ENCODE results near the gene ZNF611. TPM values are rescaled to one million over a fixed set of nuclear protein-coding genes. Genes with fewer than 3 reads are reported as not detected.
"Not testable (repeated sequence)": the region's sequence is repeated elsewhere in the genome, so short reads cannot be mapped to it uniquely, and the experiment has no call there.

ZNF611 gene
- polyA plus RNA-seq, 1 donor from 2014 or later = 11.8 TPM

DNA sequence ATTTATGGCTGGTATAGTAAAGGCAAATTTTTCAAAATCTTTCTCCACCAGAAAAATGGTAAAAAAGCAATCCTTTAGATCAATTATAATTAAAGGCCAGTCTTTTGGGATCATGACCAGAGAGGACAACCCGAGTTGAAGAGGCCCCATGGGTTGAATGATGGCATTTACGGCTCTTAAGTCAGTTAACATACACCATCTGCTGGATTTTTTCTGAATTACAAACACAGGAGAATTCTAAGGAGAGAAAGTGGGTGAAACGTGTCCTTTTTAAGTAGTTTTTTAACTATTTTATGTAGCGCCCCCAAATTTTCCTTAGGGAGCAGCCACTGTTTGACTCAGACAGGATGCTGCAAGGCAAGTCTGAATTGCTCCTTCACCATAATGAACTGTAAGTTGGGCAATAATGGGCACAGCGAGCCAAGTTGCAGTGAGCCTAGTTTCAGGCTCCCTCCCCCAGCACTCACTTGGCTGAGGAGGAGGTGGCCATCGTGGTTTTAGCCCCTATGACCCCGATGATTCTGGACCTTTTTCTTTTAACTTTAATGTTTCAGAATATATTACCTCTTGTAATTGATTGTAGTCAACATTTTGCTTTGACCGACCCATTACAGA is 13.6 kb upstream of the ZNF611 start:
- Histone ChIP-seq H3K36me3 (ENCODE audit: insufficient read depth, low read length) (no peaks in the 10 kb centered on the region), H3F3A (ENCODE audit: insufficient read depth, low read length, poor library complexity, severe bottlenecking) (no peaks in the 10 kb centered on the region), H3K9ac (ENCODE audit: low read length) (no peak overlapping the region), H4K20me1 (ENCODE audit: insufficient read depth) (no peaks in the 10 kb centered on the region), H3K9me2 (ENCODE audit: insufficient read depth, low read length) (no peaks in the 10 kb centered on the region), H3K9me3 (ENCODE audit: low read length) (no peaks in the 10 kb centered on the region), H3K27ac (ENCODE audit: low read length) (no peak overlapping the region), H3K4me3 (ENCODE audit: low read length) (no peak overlapping the region), H3K4me2 (ENCODE audit: low read length) (no peak overlapping the region), H3K79me2 (replicated peaks; ENCODE audit: insufficient read depth, low read length) (no peaks in the 10 kb centered on the region), H2AFZ (ENCODE audit: low read depth, low read length) (no peak overlapping the region), H3K27me3 (ENCODE audit: insufficient read depth, low read depth, low read length) (no peaks in the 10 kb centered on the region)
- TF ChIP-seq POLR2AphosphoS5 (IDR thresholded peaks at IDR 0.05) (no peak), REST (IDR thresholded peaks at IDR 0.05; ENCODE audit: borderline replicate concordance) (no peak), CTCF (IDR thresholded peaks at IDR 0.05; ENCODE audit: poor library complexity, severe bottlenecking) (peak; percentile 40), SMC3 (conservative IDR thresholded peaks at IDR 0.05; ENCODE audit: poor library complexity) (peak; percentile 37), RAD21 (conservative IDR thresholded peaks at IDR 0.05) (peak; percentile 51), EP300 (conservative IDR thresholded peaks at IDR 0.05; ENCODE audit: poor library complexity, severe bottlenecking) (no peak)

DNA sequence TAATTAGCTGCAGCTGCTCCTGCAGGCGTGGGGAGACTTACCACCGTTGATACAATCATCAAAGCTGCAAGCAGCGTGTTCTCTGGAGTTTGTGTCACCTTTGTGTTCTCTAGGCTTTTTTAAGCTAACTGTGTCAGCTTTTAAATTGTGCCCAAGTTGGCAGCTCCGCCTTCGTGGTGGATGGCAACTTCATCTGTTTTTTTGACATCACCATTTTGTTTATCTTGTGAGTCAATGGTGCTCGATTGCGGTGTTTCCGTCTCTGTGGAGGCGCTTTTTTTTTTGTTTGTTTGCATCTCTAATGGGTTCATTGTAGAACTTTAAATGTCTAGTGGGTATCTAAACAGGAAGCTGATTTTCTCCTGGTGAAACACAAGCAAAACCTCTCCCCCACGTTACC is 11.1 kb upstream of the ZNF611 start:
- H3K4me3 ChIP-seq (ENCODE audit: low read length); H3K9ac ChIP-seq (ENCODE audit: low read length); H2AFZ ChIP-seq (ENCODE audit: low read depth, low read length); H3K27ac ChIP-seq (ENCODE audit: low read length); H3K27me3 ChIP-seq (ENCODE audit: insufficient read depth, low read depth, low read length); H3K79me2 ChIP-seq (replicated peaks; ENCODE audit: insufficient read depth, low read length); H3K9me2 ChIP-seq (ENCODE audit: insufficient read depth, low read length); H3K9me3 ChIP-seq (ENCODE audit: low read length); H4K20me1 ChIP-seq (ENCODE audit: insufficient read depth); H3K4me2 ChIP-seq (ENCODE audit: low read length); H3K36me3 ChIP-seq (ENCODE audit: insufficient read depth, low read length); H3F3A ChIP-seq (ENCODE audit: insufficient read depth, low read length, poor library complexity, severe bottlenecking): not testable (repeated sequence)

GRCh38 chr19:52743091-52743490 is 8.2 kb upstream of the ZNF611 start:
- Histone ChIP-seq H3F3A (ENCODE audit: insufficient read depth, low read length, poor library complexity, severe bottlenecking) (no peaks in the 10 kb centered on the region), H4K20me1 (ENCODE audit: insufficient read depth) (no peaks in the 10 kb centered on the region), H3K4me2 (ENCODE audit: low read length) (no peak overlapping the region)

More at GRCh38 chr19:52743091-52743490, 8.2 kb upstream of the ZNF611 start:
- Histone ChIP-seq H3K9me2 (ENCODE audit: insufficient read depth, low read length) (no peaks in the 10 kb centered on the region), H3K27me3 (ENCODE audit: insufficient read depth, low read depth, low read length) (no peaks in the 10 kb centered on the region), H3K9me3 (ENCODE audit: low read length) (no peaks in the 10 kb centered on the region), H3K4me3 (ENCODE audit: low read length) (no peak overlapping the region), H2AFZ (ENCODE audit: low read depth, low read length) (no peak overlapping the region), H3K79me2 (replicated peaks; ENCODE audit: insufficient read depth, low read length) (no peaks in the 10 kb centered on the region), H3K27ac (ENCODE audit: low read length) (no peak overlapping the region), H3K9ac (ENCODE audit: low read length) (no peak overlapping the region), H3K36me3 (ENCODE audit: insufficient read depth, low read length) (no peaks in the 10 kb centered on the region)
- no peak for TF ChIP-seq EZH2 (IDR thresholded peaks at IDR 0.05; ENCODE audit: borderline replicate concordance, insufficient read depth, low read length, poor library complexity, severe bottlenecking)
- no peak for TF ChIP-seq REST (IDR thresholded peaks at IDR 0.05; ENCODE audit: borderline replicate concordance)
- TF ChIP-seq TAF1 (IDR thresholded peaks at IDR 0.05; ENCODE audit: low read depth) = no peak
- no peak for TF ChIP-seq SMC3 (conservative IDR thresholded peaks at IDR 0.05; ENCODE audit: poor library complexity)
- no peak for TF ChIP-seq CTCF (IDR thresholded peaks at IDR 0.05; ENCODE audit: poor library complexity, severe bottlenecking)
